Measurements from ENCODE around the gene MBOAT2. TPM values are rescaled to one million over a fixed set of nuclear protein-coding genes. Genes with fewer than 3 reads are reported as not detected.

Gene MBOAT2
- total RNA-seq, 8 experiments from 2014 or later, result 1.2 to 54.5 (median 28.6) TPM

DNA sequence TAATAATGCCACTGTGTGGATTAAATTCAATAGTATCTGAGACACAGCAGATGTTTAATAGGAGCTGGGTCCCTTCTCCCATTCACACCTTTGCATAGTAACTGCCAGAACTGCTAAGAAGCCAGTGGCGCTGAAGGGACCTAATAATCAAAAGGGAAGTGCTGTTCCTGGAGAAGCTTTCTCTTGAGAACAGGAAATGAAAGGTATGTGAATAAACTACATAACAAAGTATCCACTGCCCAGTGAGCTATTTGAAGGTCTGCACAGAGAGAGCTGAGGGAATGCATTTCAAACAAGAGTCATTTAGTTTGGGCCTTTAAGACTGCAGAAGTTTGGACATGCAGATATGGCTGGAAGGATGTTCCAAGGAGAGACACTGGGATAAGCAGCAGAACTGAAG lies 110.0 kb downstream of the MBOAT2 start:
- H3K27ac ChIP-seq, result peak overlapping the region in 1 of 2 donors; percentile 39
- ATAC-seq (replicated peaks in 6 of 8), result no peak
- H3K4me1 ChIP-seq (replicated peaks in 1 of 2), result peaks cover 6 to 10% of the 10 kb centered on the region in 2 donors
- in situ Hi-C loops (cut with MboI; ENCODE audit: low pct_unique_long_range_greater_than_20kb in 2 of 9, low sequenced_read_pairs in 9 of 9, unreplicated experiment in 9 of 9), result loop anchor here in 1 of 9 experiments (25.0 kb wide), 1 partner anchor 244 kb away; no protein-coding TSS in a partner anchor
- H3K4me3 ChIP-seq, result no peak overlapping the region
- 60 to 100% (median 100%) methylated on average over 1 of the region's 1 CpG; no CpG with 5 or more reads in 3 of the 10 experiments for WGBS, 10 experiments

DNA sequence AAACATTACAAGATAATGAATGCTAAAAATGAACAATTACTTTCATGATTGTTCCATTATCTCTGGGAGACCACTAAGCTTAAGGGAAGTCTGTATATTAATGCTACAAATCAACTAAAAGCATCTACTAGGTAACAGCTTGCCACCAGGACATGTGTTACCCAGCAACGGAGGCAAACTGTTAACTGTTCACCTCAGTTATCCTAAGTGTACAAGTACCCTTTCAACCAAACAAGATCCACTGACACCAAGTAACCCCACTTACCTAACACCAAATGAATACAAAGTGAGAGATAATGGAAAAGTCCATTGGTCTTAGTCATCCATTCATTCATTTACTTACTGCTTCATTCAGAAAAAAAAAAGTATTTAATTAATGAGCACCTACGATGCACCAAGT lies 111.4 kb downstream of the MBOAT2 start:
- Histone ChIP-seq H3K4me3 (no peak overlapping the region), H3K4me1 (replicated peaks in 1 of 2) (peaks cover 6 to 10% of the 10 kb centered on the region in 2 donors), H3K27ac (no peak overlapping the region)
- 0 to 100% (median 93%) methylated on average over 1 to 2 of the region's 2 CpGs; no CpG with 5 or more reads in 1 of the 10 experiments for WGBS, 10 experiments
- in situ Hi-C loops (cut with MboI; ENCODE audit: low pct_unique_long_range_greater_than_20kb in 2 of 9, low sequenced_read_pairs in 9 of 9, unreplicated experiment in 9 of 9), result loop anchor here in 1 of 9 experiments (25.0 kb wide), 1 partner anchor 245 kb away; no protein-coding TSS in a partner anchor
- ATAC-seq (replicated peaks in 6 of 8), result no peak

DNA sequence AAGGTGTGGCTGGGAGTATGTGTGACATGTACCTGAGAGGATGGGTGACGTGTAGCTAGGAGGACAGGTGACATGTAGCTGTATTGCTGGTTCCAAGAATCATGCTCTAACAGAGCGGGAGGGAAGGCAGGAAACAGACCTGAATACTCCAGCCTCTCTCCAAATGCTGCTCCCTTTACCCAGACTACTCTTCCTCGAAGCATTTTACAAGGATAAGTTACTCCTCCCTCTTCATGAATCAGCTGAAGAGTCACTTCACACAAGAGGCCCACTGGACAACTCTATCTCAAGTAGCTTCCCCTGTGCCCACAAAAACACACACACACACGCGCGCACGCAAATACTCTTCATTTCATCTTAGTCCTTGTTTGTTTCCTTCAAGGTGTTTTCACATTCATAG lies 113.5 kb downstream of the MBOAT2 start:
- 80 to 100% (median 96%) methylated on average over 1 to 7 of the region's 7 CpGs for WGBS, 10 experiments
- Histone ChIP-seq H3K27ac (no peak overlapping the region), H3K4me1 (replicated peaks in 1 of 2) (peaks cover 6 to 10% of the 10 kb centered on the region in 2 donors), H3K4me3 (no peak overlapping the region)
- peak in 1 of 8 experiments; percentile 21 for ATAC-seq (replicated peaks in 6 of 8)
- in situ Hi-C loops (cut with MboI; ENCODE audit: low pct_unique_long_range_greater_than_20kb in 2 of 9, low sequenced_read_pairs in 9 of 9, unreplicated experiment in 9 of 9), result loop anchor here in 1 of 9 experiments (25.0 kb wide), 1 partner anchor 247 kb away; no protein-coding TSS in a partner anchor

DNA sequence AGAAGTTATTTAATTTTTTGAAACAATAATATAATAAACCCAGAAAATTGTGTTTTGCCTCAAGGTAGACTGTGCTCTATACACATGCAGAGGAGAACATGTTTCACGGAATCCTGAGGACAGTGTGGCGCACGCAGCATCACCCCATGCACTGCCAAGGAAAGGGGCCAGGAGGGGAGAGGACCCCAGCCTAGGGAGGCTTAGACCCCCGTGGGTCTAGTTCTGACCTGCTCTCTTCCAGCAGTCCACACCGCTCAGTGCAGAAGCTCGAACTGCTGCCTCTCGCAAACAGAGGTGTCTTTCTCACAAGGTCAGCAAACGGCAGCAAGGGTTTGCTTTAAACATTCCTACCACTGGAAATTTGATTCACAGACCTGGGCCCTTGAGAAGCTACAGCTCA lies 114.5 kb downstream of the MBOAT2 start:
- no peak for ATAC-seq (replicated peaks in 6 of 8)
- H3K4me3 ChIP-seq, result no peak overlapping the region
- in situ Hi-C loops (cut with MboI; ENCODE audit: low pct_unique_long_range_greater_than_20kb in 2 of 9, low sequenced_read_pairs in 9 of 9, unreplicated experiment in 9 of 9), result loop anchor here in 1 of 9 experiments (25.0 kb wide), 1 partner anchor 248 kb away; no protein-coding TSS in a partner anchor
- 60 to 100% (median 87%) methylated on average over 1 to 8 of the region's 8 CpGs; no CpG with 5 or more reads in 4 of the 10 experiments for WGBS, 10 experiments
- no peak overlapping the region for H3K27ac ChIP-seq
- H3K4me1 ChIP-seq (replicated peaks in 1 of 2), result peaks cover 0 to 3% of the 10 kb centered on the region in 2 donors

DNA sequence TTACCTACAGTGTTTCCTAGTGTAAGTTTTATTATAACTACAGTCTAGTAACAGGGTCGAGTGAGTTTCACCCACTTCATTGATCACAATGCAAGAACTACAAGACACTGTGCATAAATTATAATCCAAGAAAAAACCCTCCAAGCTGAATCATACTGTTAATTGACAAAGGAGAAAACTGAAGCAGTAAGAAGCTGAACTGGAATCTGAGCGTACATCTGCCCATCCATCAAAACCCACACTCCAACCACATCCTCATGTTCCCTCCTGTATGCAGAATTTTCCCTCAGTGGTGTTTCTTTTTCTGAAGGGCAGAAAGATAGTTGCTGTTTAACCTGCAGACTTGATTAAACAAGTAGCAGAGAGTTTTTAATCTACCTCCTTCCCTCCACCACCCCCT lies 116.6 kb downstream of the MBOAT2 start:
- no peak for ATAC-seq (replicated peaks in 6 of 8)
- 40 to 100% (median 83%) methylated on average over 1 to 2 of the region's 2 CpGs; no CpG with 5 or more reads in 3 of the 10 experiments for WGBS, 10 experiments
- H3K27ac ChIP-seq, result no peak overlapping the region
- no peak overlapping the region for H3K4me3 ChIP-seq
- H3K4me1 ChIP-seq (replicated peaks in 1 of 2), result no peaks in the 10 kb centered on the region
- in situ Hi-C loops (cut with MboI; ENCODE audit: low pct_unique_long_range_greater_than_20kb in 2 of 9, low sequenced_read_pairs in 9 of 9, unreplicated experiment in 9 of 9), result loop anchor here in 1 of 9 experiments (25.0 kb wide), 1 partner anchor 250 kb away; no protein-coding TSS in a partner anchor

DNA sequence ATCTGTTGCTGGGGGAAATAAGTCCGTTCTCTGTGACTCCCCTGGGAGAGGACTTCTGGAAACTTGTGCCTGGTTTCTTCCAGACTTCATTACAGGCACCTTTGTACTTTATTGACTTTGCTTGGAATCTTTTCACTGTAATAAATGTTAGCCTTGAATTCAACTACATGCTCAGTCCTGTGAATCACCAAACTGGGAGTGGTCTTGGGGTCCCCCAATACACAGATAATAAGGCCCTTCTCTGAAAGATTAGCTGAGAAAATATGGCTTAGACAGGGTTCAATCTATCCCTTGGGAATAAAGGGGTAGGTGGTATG lies 117.3 kb downstream of the MBOAT2 start:
- WGBS, 10 experiments, result 100% methylated on average over 1 of the region's 1 CpG; no CpG with 5 or more reads in 7 of the 10 experiments
- H3K4me3 ChIP-seq, result no peak overlapping the region
- in situ Hi-C loops (cut with MboI; ENCODE audit: low pct_unique_long_range_greater_than_20kb in 2 of 9, low sequenced_read_pairs in 9 of 9, unreplicated experiment in 9 of 9), result loop anchor here in 1 of 9 experiments (25.0 kb wide), 1 partner anchor 251 kb away; no protein-coding TSS in a partner anchor
- H3K4me1 ChIP-seq (replicated peaks in 1 of 2), result no peaks in the 10 kb centered on the region
- H3K27ac ChIP-seq, result no peak overlapping the region
- ATAC-seq (replicated peaks in 6 of 8), result no peak

DNA sequence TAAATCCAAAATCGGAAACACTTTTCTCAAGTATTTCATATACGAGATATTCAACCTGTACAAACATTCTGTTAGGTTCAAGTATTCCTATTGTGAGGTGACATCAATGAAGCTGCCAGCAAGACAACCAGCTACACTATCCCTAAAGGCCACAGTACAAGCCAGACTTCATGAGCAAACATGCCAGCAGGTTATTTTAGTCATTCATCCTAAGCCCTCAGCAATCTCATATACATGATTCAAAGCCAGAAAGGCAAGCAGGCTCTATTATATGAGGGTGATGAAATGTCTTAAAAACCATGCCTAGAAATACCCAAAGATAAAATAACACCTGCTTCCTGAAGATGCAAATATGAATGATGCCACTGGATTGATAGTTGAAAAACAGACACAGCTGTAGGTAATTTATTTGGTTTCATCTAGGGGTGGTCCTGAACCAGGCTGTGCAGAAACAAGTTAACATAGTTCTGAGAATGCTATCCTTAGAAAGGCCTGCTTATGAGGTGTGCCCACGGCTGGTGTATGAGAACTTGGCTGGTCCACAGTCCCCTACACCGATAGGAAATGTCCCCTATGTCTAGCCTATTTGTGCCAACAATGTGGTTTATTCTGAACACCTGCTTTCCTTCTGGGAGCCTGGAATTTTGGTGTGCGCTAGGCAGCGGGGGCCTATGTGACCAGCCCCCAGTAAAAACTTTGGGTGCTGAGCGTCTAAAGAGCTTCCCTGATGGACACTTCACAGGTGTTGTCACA lies 117.9 kb downstream of the MBOAT2 start:
- in situ Hi-C loops (cut with MboI; ENCODE audit: low pct_unique_long_range_greater_than_20kb in 2 of 9, low sequenced_read_pairs in 9 of 9, unreplicated experiment in 9 of 9), result loop anchor here in 1 of 9 experiments (25.0 kb wide), 1 partner anchor 252 kb away; no protein-coding TSS in a partner anchor
- 73 to 100% (median 100%) methylated on average over 1 to 6 of the region's 7 CpGs; no CpG with 5 or more reads in 1 of the 10 experiments for WGBS, 10 experiments
- ATAC-seq (replicated peaks in 6 of 8), result no peak
- Histone ChIP-seq H3K27ac (no peak overlapping the region), H3K4me1 (replicated peaks in 1 of 2) (no peaks in the 10 kb centered on the region), H3K4me3 (no peak overlapping the region)

DNA sequence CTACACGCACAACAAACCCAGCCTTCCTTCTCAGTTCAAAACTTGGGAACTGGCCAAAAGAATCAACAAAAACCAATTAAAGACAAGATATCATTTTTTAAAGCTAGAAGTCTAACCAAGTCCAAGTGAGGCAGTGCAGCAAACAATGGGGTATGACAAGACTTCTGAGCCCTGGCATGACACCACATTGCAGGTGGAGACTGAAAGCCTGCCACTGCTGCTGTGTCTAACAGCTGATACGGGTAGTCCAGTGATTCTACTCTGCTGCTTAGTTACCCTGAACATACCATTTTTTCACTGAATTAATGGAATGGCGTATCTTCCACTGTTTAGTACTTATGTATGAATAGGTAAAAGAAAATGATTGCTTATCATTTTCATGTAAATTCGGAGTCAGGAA lies 118.7 kb downstream of the MBOAT2 start:
- Histone ChIP-seq H3K4me3 (no peak overlapping the region), H3K4me1 (replicated peaks in 1 of 2) (no peaks in the 10 kb centered on the region), H3K27ac (no peak overlapping the region)
- 83 to 100% (median 92%) methylated on average over 2 to 4 of the region's 4 CpGs; no CpG with 5 or more reads in 1 of the 10 experiments for WGBS, 10 experiments
- ATAC-seq (replicated peaks in 6 of 8), result peak in 1 of 8 experiments; percentile 82
- in situ Hi-C loops (cut with MboI; ENCODE audit: low pct_unique_long_range_greater_than_20kb in 2 of 9, low sequenced_read_pairs in 9 of 9, unreplicated experiment in 9 of 9), result loop anchor here in 1 of 9 experiments (25.0 kb wide), 1 partner anchor 252 kb away; no protein-coding TSS in a partner anchor

DNA sequence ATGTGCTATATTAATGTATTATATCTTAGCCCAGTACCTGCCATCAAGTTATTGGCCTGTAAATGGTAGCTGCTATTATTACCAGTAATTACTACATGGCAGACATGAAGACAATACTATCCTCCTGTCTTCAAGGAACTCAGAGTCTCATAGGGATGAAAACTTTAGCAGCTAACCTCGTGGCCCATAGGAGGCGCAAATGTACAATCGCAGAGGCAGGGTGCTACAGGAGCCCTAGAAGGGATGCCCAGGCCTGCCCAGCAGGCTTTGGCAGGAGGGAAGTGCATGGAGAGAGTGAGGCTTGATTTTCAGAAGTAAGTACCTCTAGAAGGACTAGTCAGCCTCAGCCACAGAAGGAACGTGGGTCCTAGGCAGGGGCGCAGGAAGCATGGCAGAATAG lies 121.4 kb downstream of the MBOAT2 start:
- no peak overlapping the region for H3K27ac ChIP-seq
- peak in 3 of 8 experiments; percentile 36 to 73 (median 42) for ATAC-seq (replicated peaks in 6 of 8)
- in situ Hi-C loops (cut with MboI; ENCODE audit: low pct_unique_long_range_greater_than_20kb in 2 of 9, low sequenced_read_pairs in 9 of 9, unreplicated experiment in 9 of 9), result loop anchor here in 1 of 9 experiments (25.0 kb wide), 1 partner anchor 255 kb away; no protein-coding TSS in a partner anchor
- no peaks in the 10 kb centered on the region for H3K4me1 ChIP-seq (replicated peaks in 1 of 2)
- H3K4me3 ChIP-seq, result no peak overlapping the region
- WGBS, 10 experiments, result 51 to 100% (median 80%) methylated on average over 2 to 5 of the region's 5 CpGs; no CpG with 5 or more reads in 3 of the 10 experiments

DNA sequence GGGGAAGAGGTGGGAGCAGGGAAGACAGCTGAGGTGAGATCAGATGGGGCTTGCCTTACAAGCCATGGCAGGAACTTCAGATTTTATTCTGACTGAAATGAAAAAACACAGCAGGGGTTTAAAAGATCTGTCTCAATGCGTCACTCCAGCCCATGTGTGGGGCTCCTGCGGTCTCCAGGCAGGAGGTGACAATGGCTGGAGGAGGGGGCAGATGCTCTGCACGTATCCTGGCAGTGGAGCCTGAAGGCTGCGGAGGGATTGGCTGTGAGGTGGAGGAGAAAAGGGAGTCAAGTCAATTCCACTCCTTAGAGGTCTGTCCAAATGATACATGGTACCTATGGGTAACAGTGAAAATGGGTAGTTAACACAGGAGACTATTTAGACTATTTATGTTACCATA lies 125.6 kb downstream of the MBOAT2 start:
- Histone ChIP-seq H3K27ac (no peak overlapping the region), H3K4me1 (replicated peaks in 1 of 2) (no peaks in the 10 kb centered on the region), H3K4me3 (no peak overlapping the region)
- ATAC-seq (replicated peaks in 6 of 8), result peak in 1 of 8 experiments; percentile 97
- in situ Hi-C loops (cut with MboI; ENCODE audit: low pct_unique_long_range_greater_than_20kb in 2 of 9, low sequenced_read_pairs in 9 of 9, unreplicated experiment in 9 of 9), result loop anchor here in 1 of 9 experiments (25.0 kb wide), 1 partner anchor 259 kb away; no protein-coding TSS in a partner anchor
- 58 to 100% (median 65%) methylated on average over 1 to 3 of the region's 4 CpGs; no CpG with 5 or more reads in 4 of the 10 experiments for WGBS, 10 experiments

DNA sequence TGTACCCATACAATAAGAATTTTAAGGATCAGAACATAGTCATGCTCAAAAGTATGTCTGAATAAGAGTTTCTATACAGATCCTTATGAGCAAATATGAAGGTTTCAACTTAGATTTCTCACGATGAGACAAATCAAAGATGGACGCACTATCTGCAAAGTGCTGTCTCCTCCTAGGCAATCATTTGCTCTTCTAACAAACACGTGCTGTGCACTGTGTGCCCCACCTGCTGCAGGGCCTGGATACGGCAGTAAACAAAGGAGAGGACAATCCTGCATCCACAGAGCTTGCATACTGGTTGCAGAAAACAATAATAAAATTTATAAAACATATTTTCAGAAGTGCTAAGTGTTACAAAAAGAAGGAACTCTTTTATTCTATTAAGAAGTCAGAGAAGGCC lies 126.2 kb downstream of the MBOAT2 start:
- Histone ChIP-seq H3K4me1 (replicated peaks in 1 of 2) (no peaks in the 10 kb centered on the region), H3K4me3 (no peak overlapping the region), H3K27ac (no peak overlapping the region)
- in situ Hi-C loops (cut with MboI; ENCODE audit: low pct_unique_long_range_greater_than_20kb in 2 of 9, low sequenced_read_pairs in 9 of 9, unreplicated experiment in 9 of 9), result loop anchor here in 1 of 9 experiments (25.0 kb wide), 1 partner anchor 260 kb away; no protein-coding TSS in a partner anchor
- 20 to 94% (median 75%) methylated on average over 1 to 4 of the region's 4 CpGs for WGBS, 10 experiments
- ATAC-seq (replicated peaks in 6 of 8), result peak in 1 of 8 experiments; percentile 29

DNA sequence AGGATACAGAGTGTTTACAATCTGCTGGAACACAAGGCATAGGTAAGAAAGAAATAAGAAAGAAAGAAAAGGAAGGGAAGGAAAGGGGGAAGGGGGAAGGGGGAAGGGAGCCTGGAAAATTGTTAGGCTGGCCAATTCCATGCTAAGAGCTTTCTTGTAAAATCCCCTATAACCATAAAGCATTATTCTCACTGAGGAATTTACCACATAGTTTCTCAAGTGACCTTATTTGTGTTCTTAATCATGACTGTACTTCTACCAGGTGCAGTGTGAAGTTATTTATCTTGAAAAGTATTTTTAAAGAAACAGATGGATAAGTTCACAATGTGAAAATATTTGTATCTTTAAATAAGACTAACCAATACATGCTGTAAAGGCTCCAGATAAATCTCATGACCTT lies 126.9 kb downstream of the MBOAT2 start:
- H3K4me3 ChIP-seq, result no peak overlapping the region
- H3K4me1 ChIP-seq (replicated peaks in 1 of 2), result no peaks in the 10 kb centered on the region
- no peak overlapping the region for H3K27ac ChIP-seq
- in situ Hi-C loops (cut with MboI; ENCODE audit: low pct_unique_long_range_greater_than_20kb in 2 of 9, low sequenced_read_pairs in 9 of 9, unreplicated experiment in 9 of 9), result loop anchor here in 1 of 9 experiments (25.0 kb wide), 1 partner anchor 261 kb away; no protein-coding TSS in a partner anchor
- no peak for ATAC-seq (replicated peaks in 6 of 8)
